ENCODE measurements around the gene PRR5L.

PRR5L gene

GRCh38 chr11:36361472-36361871 is 65.4 kb downstream of the PRR5L start:
- DNase-seq, result no peak

- DNase-seq, result no peak
Measured at GRCh38 chr11:36361901-36362391, 65.9 kb downstream of the PRR5L start.

GRCh38 chr11:36362902-36363301 is 66.8 kb downstream of the PRR5L start:
- DNase-seq, result no peak

GRCh38 chr11:36363361-36364268 is 67.5 kb downstream of the PRR5L start:
- no peak for DNase-seq

- no peak for DNase-seq
Measured at GRCh38 chr11:36364551-36365325, 68.7 kb downstream of the PRR5L start.

- DNase-seq, result no peak
Measured at GRCh38 chr11:36365907-36366306, 69.8 kb downstream of the PRR5L start.

GRCh38 chr11:36367806-36368680 is 72.0 kb downstream of the PRR5L start:
- no peak for DNase-seq

- DNase-seq, result no peak
Measured at GRCh38 chr11:36371181-36371580, 75.1 kb downstream of the PRR5L start.

- no peak for DNase-seq
Measured at GRCh38 chr11:36371590-36371989, 75.5 kb downstream of the PRR5L start.

GRCh38 chr11:36372101-36372771 is 76.1 kb downstream of the PRR5L start:
- no peak for DNase-seq

- DNase-seq, result no peak
Measured at GRCh38 chr11:36373016-36374010, 77.2 kb downstream of the PRR5L start.

GRCh38 chr11:36374726-36375125 is 78.6 kb downstream of the PRR5L start:
- no peak for DNase-seq

GRCh38 chr11:36375353-36376008 is 79.4 kb downstream of the PRR5L start:
- no peak for DNase-seq

GRCh38 chr11:36376009-36376887 is 80.2 kb downstream of the PRR5L start:
- no peak for DNase-seq

- DNase-seq, result no peak
Measured at GRCh38 chr11:36376888-36377758, 81.0 kb downstream of the PRR5L start.

GRCh38 chr11:36377759-36378564 is 81.9 kb downstream of the PRR5L start:
- DNase-seq, result no peak

- DNase-seq, result no peak
Measured at GRCh38 chr11:36379653-36380052, 83.6 kb downstream of the PRR5L start.
